Measurements from ENCODE around the gene MBOAT2.
A peak's percentile ranks its signal among the peaks of the same experiment; 100 is the strongest.

Gene MBOAT2

GRCh38 chr2:9030841-9031240 is 27.4 kb upstream of the MBOAT2 start:
- FAIRE-seq, result no peak
- no peak for DNase-seq (ENCODE audit: insufficient read length)
- TF ChIP-seq POLR2AphosphoS5 (IDR thresholded peaks at IDR 0.05; ENCODE audit: low read depth, low read length), result no peak
- TF ChIP-seq TAF1 (IDR thresholded peaks at IDR 0.05; ENCODE audit: borderline replicate concordance, low read depth, low read length), result no peak
- no peak for TF ChIP-seq POLR2A (IDR thresholded peaks at IDR 0.05; ENCODE audit: low read depth, low read length)

GRCh38 chr2:9030190-9030589 is 26.7 kb upstream of the MBOAT2 start:
- DNase-seq (ENCODE audit: insufficient read length) (no peak), FAIRE-seq (no peak)
- TF ChIP-seq POLR2A (IDR thresholded peaks at IDR 0.05; ENCODE audit: low read depth, low read length), result no peak
- TF ChIP-seq TAF1 (IDR thresholded peaks at IDR 0.05; ENCODE audit: borderline replicate concordance, low read depth, low read length), result no peak
- TF ChIP-seq POLR2AphosphoS5 (IDR thresholded peaks at IDR 0.05; ENCODE audit: low read depth, low read length), result no peak

DNA sequence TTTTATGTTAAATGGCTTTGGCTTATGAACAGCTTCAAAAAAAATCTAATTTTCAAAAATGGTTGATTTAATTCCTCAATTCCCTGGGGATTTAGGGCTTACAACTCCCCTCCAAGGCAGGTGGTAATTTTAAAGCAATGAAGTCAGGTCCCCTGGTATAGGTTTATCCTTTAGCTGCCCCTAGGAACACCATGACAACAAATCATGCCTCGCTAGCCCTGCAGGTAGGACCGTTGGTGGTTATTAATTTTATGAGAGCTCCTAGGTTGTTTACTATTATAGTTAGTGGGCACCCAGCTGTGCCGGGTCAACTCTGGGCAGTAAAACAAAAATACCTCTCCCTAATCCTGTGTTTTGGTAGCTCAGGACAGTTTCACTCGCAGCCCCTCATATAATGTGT is 26.2 kb upstream of the MBOAT2 start:
- FAIRE-seq, result no peak
- no peak for DNase-seq (ENCODE audit: insufficient read length)
- TF ChIP-seq POLR2A (IDR thresholded peaks at IDR 0.05; ENCODE audit: low read depth, low read length), result no peak
- no peak for TF ChIP-seq TAF1 (IDR thresholded peaks at IDR 0.05; ENCODE audit: borderline replicate concordance, low read depth, low read length)
- no peak for TF ChIP-seq POLR2AphosphoS5 (IDR thresholded peaks at IDR 0.05; ENCODE audit: low read depth, low read length)

DNA sequence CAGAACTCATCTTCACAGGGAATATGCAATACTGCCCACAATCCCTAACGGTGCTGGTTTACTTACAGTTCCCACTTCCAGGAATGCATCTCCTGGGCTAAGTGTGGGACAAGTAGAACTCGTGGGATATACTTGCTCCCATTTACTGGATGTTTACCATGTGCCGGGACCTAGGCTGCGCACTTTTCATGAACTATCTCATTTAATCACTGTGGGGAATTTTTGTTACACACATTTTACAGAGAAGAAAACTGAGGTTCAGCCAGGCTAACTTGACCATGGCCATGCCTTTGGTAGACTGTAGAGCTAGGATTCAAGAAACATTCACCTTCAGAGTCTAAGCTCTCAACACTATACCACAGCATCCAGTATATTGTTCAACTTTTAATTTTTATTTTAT is 24.4 kb upstream of the MBOAT2 start:
- no peak for DNase-seq (ENCODE audit: insufficient read length)
- FAIRE-seq, result no peak
- TF ChIP-seq TAF1 (IDR thresholded peaks at IDR 0.05; ENCODE audit: borderline replicate concordance, low read depth, low read length), result no peak
- TF ChIP-seq POLR2AphosphoS5 (IDR thresholded peaks at IDR 0.05; ENCODE audit: low read depth, low read length), result no peak
- TF ChIP-seq POLR2A (IDR thresholded peaks at IDR 0.05; ENCODE audit: low read depth, low read length), result no peak

- TF ChIP-seq POLR2AphosphoS5 (IDR thresholded peaks at IDR 0.05; ENCODE audit: low read depth, low read length) (no peak), TAF1 (IDR thresholded peaks at IDR 0.05; ENCODE audit: borderline replicate concordance, low read depth, low read length) (no peak), POLR2A (IDR thresholded peaks at IDR 0.05; ENCODE audit: low read depth, low read length) (no peak)
- FAIRE-seq (no peak), DNase-seq (ENCODE audit: insufficient read length) (no peak)
Measured at GRCh38 chr2:9025746-9026145, 22.3 kb upstream of the MBOAT2 start.

DNA sequence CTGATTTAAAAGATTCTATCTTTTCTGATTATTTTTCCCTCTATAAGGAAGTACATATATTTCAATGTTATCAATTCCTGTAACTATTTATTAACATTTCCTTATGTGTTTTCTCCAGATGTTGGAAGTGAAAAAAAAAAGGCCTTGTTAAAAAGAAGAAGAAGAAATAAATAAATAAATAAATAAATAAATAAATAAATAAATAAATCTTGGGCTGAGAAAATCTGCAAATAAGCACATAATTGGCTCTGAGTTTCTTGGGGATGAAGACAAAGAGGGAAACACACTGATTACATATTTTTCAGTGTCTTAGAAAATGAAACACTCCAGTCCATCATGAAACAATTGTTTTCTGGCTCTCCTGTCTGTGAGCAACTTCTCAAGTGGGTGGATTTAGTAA is 21.1 kb upstream of the MBOAT2 start:
- no peak for FAIRE-seq
- no peak for TF ChIP-seq TAF1 (IDR thresholded peaks at IDR 0.05; ENCODE audit: borderline replicate concordance, low read depth, low read length)
- no peak for TF ChIP-seq POLR2A (IDR thresholded peaks at IDR 0.05; ENCODE audit: low read depth, low read length)
- TF ChIP-seq POLR2AphosphoS5 (IDR thresholded peaks at IDR 0.05; ENCODE audit: low read depth, low read length), result no peak
- DNase-seq (ENCODE audit: insufficient read length), result no peak

DNA sequence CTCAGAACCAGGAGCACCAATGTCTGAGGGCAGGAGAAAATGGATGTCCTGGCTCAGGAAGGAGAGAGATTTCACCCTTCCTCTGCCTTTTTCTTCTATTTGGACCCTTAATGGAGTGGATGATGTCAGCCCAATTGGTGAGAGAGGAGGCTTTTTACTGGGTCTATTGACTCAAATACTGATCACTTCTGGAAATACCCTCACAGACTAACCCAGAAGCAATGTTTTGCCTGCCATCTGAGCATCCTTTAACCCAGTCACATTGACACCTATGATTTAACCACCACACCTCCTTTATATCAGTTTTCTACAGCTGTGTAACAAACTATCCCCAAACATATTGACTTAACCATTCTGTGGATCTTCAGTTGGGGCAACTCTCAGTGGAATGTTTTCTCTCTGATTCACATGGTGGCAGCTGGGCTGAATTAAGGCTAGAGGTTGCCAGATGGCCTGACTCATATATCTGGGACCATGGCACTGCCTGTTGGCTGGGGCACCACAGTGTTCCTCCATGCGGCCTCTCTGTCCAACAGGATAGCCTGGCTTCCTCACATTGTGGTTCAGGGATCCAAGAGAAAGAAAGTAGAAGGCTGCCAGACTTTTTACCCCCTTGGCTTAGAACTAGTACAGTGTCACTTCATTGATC is 18.2 kb upstream of the MBOAT2 start:
- DNase-seq (ENCODE audit: insufficient read length), result no peak
- TF ChIP-seq POLR2AphosphoS5 (IDR thresholded peaks at IDR 0.05; ENCODE audit: low read depth, low read length) (no peak), POLR2A (IDR thresholded peaks at IDR 0.05; ENCODE audit: low read depth, low read length) (no peak), TAF1 (IDR thresholded peaks at IDR 0.05; ENCODE audit: borderline replicate concordance, low read depth, low read length) (no peak)
- peak; percentile 5 for FAIRE-seq

DNA sequence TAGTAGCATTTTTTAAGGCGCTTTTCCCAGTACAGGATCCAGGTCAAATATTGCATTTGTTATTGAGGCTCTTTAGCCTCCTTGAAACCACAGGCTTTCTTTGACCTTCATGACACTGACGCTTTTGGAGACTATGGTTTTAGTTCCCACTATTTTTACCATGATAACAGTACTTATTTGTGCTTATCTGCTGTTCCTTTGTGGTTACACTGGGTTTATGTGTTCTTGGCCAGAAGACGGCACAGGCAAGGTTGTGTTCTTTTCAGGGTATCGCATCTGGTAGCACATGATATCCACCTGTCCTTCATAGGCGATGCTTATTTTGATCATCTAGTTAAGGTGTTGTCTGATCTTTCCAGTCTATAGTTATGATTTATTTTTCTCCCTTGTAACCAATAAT is 16.8 kb upstream of the MBOAT2 start:
- TF ChIP-seq POLR2A (IDR thresholded peaks at IDR 0.05; ENCODE audit: low read depth, low read length) (no peak), POLR2AphosphoS5 (IDR thresholded peaks at IDR 0.05; ENCODE audit: low read depth, low read length) (no peak), TAF1 (IDR thresholded peaks at IDR 0.05; ENCODE audit: borderline replicate concordance, low read depth, low read length) (no peak)
- FAIRE-seq, result no peak
- DNase-seq (ENCODE audit: insufficient read length), result no peak

DNA sequence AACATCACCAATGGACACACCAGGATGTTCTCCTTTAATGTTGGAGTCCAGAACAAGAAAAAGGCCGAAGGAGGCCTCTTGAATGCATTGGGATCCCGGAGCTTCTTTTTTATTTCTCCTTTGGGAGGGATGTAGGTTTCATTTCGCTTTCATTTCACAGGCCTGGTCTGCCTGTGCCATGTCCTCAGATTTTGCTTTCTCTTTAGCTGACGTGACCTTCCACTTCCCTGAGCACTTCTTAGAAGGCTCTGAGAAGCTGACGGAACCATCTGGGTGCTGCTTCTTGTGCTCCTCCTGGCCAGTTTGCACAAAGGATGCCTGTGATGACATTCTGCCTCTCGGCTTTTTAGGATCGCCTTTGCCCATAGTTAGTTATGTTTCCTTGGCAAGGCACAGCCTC is 15.1 kb upstream of the MBOAT2 start:
- DNase-seq (ENCODE audit: insufficient read length) (no peak), FAIRE-seq (peak; percentile 36)
- TF ChIP-seq TAF1 (IDR thresholded peaks at IDR 0.05; ENCODE audit: borderline replicate concordance, low read depth, low read length), result no peak
- TF ChIP-seq POLR2A (IDR thresholded peaks at IDR 0.05; ENCODE audit: low read depth, low read length), result no peak
- no peak for TF ChIP-seq POLR2AphosphoS5 (IDR thresholded peaks at IDR 0.05; ENCODE audit: low read depth, low read length)

GRCh38 chr2:9018109-9018508 is 14.6 kb upstream of the MBOAT2 start:
- TF ChIP-seq POLR2A (IDR thresholded peaks at IDR 0.05; ENCODE audit: low read depth, low read length) (no peak), POLR2AphosphoS5 (IDR thresholded peaks at IDR 0.05; ENCODE audit: low read depth, low read length) (no peak), TAF1 (IDR thresholded peaks at IDR 0.05; ENCODE audit: borderline replicate concordance, low read depth, low read length) (no peak)
- FAIRE-seq (no peak), DNase-seq (ENCODE audit: insufficient read length) (no peak)

- FAIRE-seq, result no peak
- no peak for DNase-seq (ENCODE audit: insufficient read length)
- TF ChIP-seq POLR2A (IDR thresholded peaks at IDR 0.05; ENCODE audit: low read depth, low read length) (no peak), POLR2AphosphoS5 (IDR thresholded peaks at IDR 0.05; ENCODE audit: low read depth, low read length) (no peak)
Measured at GRCh38 chr2:9017411-9017810, 13.9 kb upstream of the MBOAT2 start.

GRCh38 chr2:9015998-9016397 is 12.5 kb upstream of the MBOAT2 start:
- DNase-seq (ENCODE audit: insufficient read length) (no peak), FAIRE-seq (no peak)
- TF ChIP-seq POLR2A (IDR thresholded peaks at IDR 0.05; ENCODE audit: low read depth, low read length), result no peak
- no peak for TF ChIP-seq TAF1 (IDR thresholded peaks at IDR 0.05; ENCODE audit: borderline replicate concordance, low read depth, low read length)
- TF ChIP-seq POLR2AphosphoS5 (IDR thresholded peaks at IDR 0.05; ENCODE audit: low read depth, low read length), result no peak
